H1 (cell line): ENCODE measurements around the gene GRID2. TPM values are rescaled to one million over a fixed set of nuclear protein-coding genes. Genes with fewer than 3 reads are reported as not detected.

Experiments used
- CTCF ChIA-PET: fragments of 300-600 bp; sonication (Branson Sonifier 250); formaldehyde crosslinking; loops from one replicate; lab custom pipeline; 2021; ENCODE audit not compliant: partially characterized antibody; lab: Charles Lee
- POLR2A ChIA-PET: fragments of 300-600 bp; sonication (Branson Sonifier 250); formaldehyde crosslinking; loops from one replicate; lab custom pipeline; 2021; ENCODE audit warnings: inconsistent platforms; ENCODE audit not compliant: partially characterized antibody; lab: Charles Lee
- DNase-seq, 2 experiments: peaks; one replicate each; pipeline versions ENCODE4 v3.0.0 to v3.0.0-alpha.2; 2010 to 2022; ENCODE audit warnings: low spot score in 2 of 2, low read depth in 1 of 2, mixed read lengths in 1 of 2
- FAIRE-seq: peaks from 2 replicates; lab custom pipeline; 2011; peaks lifted over from hg19 to GRCh38; lab: Jason Lieb, UNC
- H2AFZ ChIP-seq: 2 replicates; pipeline ENCODE4 v1.8.1; 2012; ENCODE audit warnings: low read length, inconsistent platforms
- H2AK5ac ChIP-seq: 2 replicates; pipeline ENCODE4 v1.6.1; 2013; ENCODE audit warnings: low read depth, low read length
- H2BK120ac ChIP-seq: replicated peaks from 2 replicates; pipeline ENCODE3; 2013; ENCODE audit warnings: low read depth, low read length, inconsistent platforms
- H2BK12ac ChIP-seq: 2 replicates; pipeline ENCODE4 v1.6.1; 2013; ENCODE audit warnings: low read depth, low read length
- H2BK15ac ChIP-seq: 2 replicates; pipeline ENCODE4 v1.6.1; 2013; ENCODE audit warnings: low read length
- H2BK20ac ChIP-seq: 2 replicates; pipeline ENCODE4 v1.6.1; 2013; ENCODE audit warnings: low read length
- H2BK5ac ChIP-seq: 2 replicates; pipeline ENCODE4 v1.6.1; 2013; ENCODE audit warnings: low read depth, low read length
- H3K14ac ChIP-seq: 2 replicates; pipeline ENCODE4 v1.6.1; 2013; ENCODE audit warnings: inconsistent platforms; ENCODE audit not compliant: insufficient read length
- H3K18ac ChIP-seq: 2 replicates; pipeline ENCODE4 v1.6.1; 2013; ENCODE audit warnings: low read length; ENCODE audit errors: extremely low read depth
- H3K23ac ChIP-seq: 2 replicates; pipeline ENCODE4 v1.6.1; 2013; ENCODE audit warnings: inconsistent platforms; ENCODE audit not compliant: insufficient read length
- H3K23me2 ChIP-seq: 2 replicates; pipeline ENCODE4 v1.6.1; 2013; ENCODE audit warnings: low read depth, low read length
- H3K27ac ChIP-seq: 2 replicates; pipeline ENCODE4 v1.6.1; 2011; ENCODE audit warnings: low read depth, low read length, inconsistent platforms
- H3K27me3 ChIP-seq, 4 experiments: replicated peaks in 1 of 4; 1 replicate in 1 of 4; 2 replicates in 3 of 4; pipeline versions ENCODE4 v1.6.1 to v1.8.1; 2011 to 2013; ENCODE audit warnings: low read length in 3 of 4, mild to moderate bottlenecking in 3 of 4, inconsistent platforms in 2 of 4, mixed read lengths in 2 of 4, moderate library complexity in 1 of 4; ENCODE audit not compliant: control insufficient read depth in 3 of 4, insufficient read depth in 3 of 4; ENCODE audit errors: extremely low read depth in 1 of 4
- H3K36me3 ChIP-seq, 4 experiments: 2 replicates each; pipeline versions ENCODE4 v1.6.1 to v1.8.1; 2011 to 2013; ENCODE audit warnings: mild to moderate bottlenecking in 4 of 4, low read length in 3 of 4, moderate library complexity in 2 of 4, control low read depth in 1 of 4, inconsistent platforms in 1 of 4; ENCODE audit not compliant: insufficient read depth in 4 of 4, control insufficient read depth in 2 of 4
- H3K4ac ChIP-seq: replicated peaks from 2 replicates; pipeline ENCODE3; 2013; ENCODE audit warnings: low read length, low read depth, mixed read lengths, inconsistent platforms; ENCODE audit not compliant: insufficient read length
- H3K4me1 ChIP-seq, 4 experiments: replicated peaks in 1 of 4; 1 replicate in 1 of 4; 2 replicates in 3 of 4; pipeline versions ENCODE4 v1.6.1 to v1.8.1; 2011 to 2013; ENCODE audit warnings: low read length in 3 of 4, inconsistent platforms in 2 of 4, mixed read lengths in 1 of 4; ENCODE audit not compliant: insufficient read depth in 4 of 4, control insufficient read depth in 3 of 4
- H3K4me2 ChIP-seq, 2 experiments: 2 replicates each; pipeline versions ENCODE4 v1.6.1 to v1.8.1; 2011 to 2013; ENCODE audit warnings: low read depth in 2 of 2, low read length in 2 of 2, control low read depth in 1 of 2, inconsistent platforms in 1 of 2, mild to moderate bottlenecking in 1 of 2; ENCODE audit not compliant: insufficient read depth in 1 of 2
- H3K4me3 ChIP-seq, 4 experiments: fragments of 200-600, 300-600 bp in 1 of 4; sonication (generic), shearing (Covaris generic), sonication (Bioruptor Twin) in 1 of 4; 2 replicates each; pipeline versions ENCODE4 v1.5.1 to v1.8.1; 2011 to 2016; ENCODE audit warnings: low read length in 4 of 4, low read depth in 3 of 4, control low read depth in 2 of 4, inconsistent platforms in 2 of 4, mild to moderate bottlenecking in 2 of 4, mixed read lengths in 1 of 4, moderate library complexity in 1 of 4; ENCODE audit not compliant: insufficient read depth in 2 of 4; ENCODE audit errors: extremely low read depth in 1 of 4
- H3K56ac ChIP-seq: replicated peaks from 2 replicates; pipeline ENCODE3; 2013; ENCODE audit warnings: low read depth, mild to moderate bottlenecking, mixed read lengths, low read length, inconsistent platforms; ENCODE audit not compliant: insufficient read length
- H3K79me1 ChIP-seq: 2 replicates; pipeline ENCODE4 v1.6.1; 2013; ENCODE audit warnings: low read depth, low read length, control low read depth
- H3K79me2 ChIP-seq, 2 experiments: 2 replicates each; pipeline versions ENCODE4 v1.6.1 to v1.8.1; 2012 to 2013; ENCODE audit warnings: low read length in 2 of 2, mild to moderate bottlenecking in 2 of 2, inconsistent platforms in 1 of 2; ENCODE audit not compliant: insufficient read depth in 2 of 2, control insufficient read depth in 1 of 2
- H3K9ac ChIP-seq, 4 experiments: replicated peaks in 1 of 4; 1 replicate in 1 of 4; 2 replicates in 3 of 4; pipeline versions ENCODE4 v1.6.1 to v1.8.1; 2011 to 2013; ENCODE audit warnings: low read depth in 3 of 4, low read length in 3 of 4, control low read depth in 2 of 4, mild to moderate bottlenecking in 2 of 4, moderate library complexity in 2 of 4, inconsistent platforms in 1 of 4; ENCODE audit errors: extremely low read depth in 1 of 4
- H3K9me3 ChIP-seq, 2 experiments: 2 replicates each; pipeline versions ENCODE4 v1.6.1 to v1.8.1; 2012 to 2013; ENCODE audit warnings: mild to moderate bottlenecking in 2 of 2, moderate library complexity in 2 of 2, control low read depth in 1 of 2, inconsistent platforms in 1 of 2, low read depth in 1 of 2, low read length in 1 of 2, mixed read lengths in 1 of 2; ENCODE audit not compliant: insufficient read depth in 2 of 2
- H4K20me1 ChIP-seq, 2 experiments: replicated peaks in 1 of 2; 2 replicates each; pipeline versions ENCODE3 to v1.8.1; 2011 to 2013; ENCODE audit warnings: inconsistent platforms in 2 of 2, low read length in 2 of 2, mild to moderate bottlenecking in 1 of 2; ENCODE audit not compliant: insufficient read depth in 2 of 2, control insufficient read depth in 1 of 2
- H4K5ac ChIP-seq: 2 replicates; pipeline ENCODE4 v1.6.1; 2013; ENCODE audit warnings: low read length, low read depth, mixed read lengths, inconsistent platforms; ENCODE audit not compliant: insufficient read length
- H4K8ac ChIP-seq: 2 replicates; pipeline ENCODE4 v1.8.0; 2013; ENCODE audit warnings: mild to moderate bottlenecking, moderate library complexity, low read length, inconsistent platforms; ENCODE audit not compliant: insufficient read depth; ENCODE audit errors: extremely low read depth
- H4K91ac ChIP-seq: replicated peaks from 2 replicates; pipeline ENCODE3; 2013; ENCODE audit warnings: low read length, mixed read lengths, inconsistent platforms; ENCODE audit not compliant: insufficient read length
- CHD2 ChIP-seq: IDR thresholded peaks from 2 replicates; pipeline ENCODE4 v1.6.1; 2012; ENCODE audit warnings: low read length, improper control_type of control experiment
- EZH2 ChIP-seq: fragments of 200-600 bp; sonication (generic); IDR thresholded peaks from 2 replicates; pipeline ENCODE4 v1.7.1; 2012; ENCODE audit warnings: low read depth, mild to moderate bottlenecking, moderate library complexity, low read length, inconsistent platforms; ENCODE audit not compliant: severe bottlenecking
- FOSL1 ChIP-seq: IDR thresholded peaks from 2 replicates; pipeline ENCODE4 v1.6.1; 2011; ENCODE audit warnings: mild to moderate bottlenecking, low read depth, low read length, moderate library complexity; ENCODE audit not compliant: insufficient read depth
- GTF2F1 ChIP-seq: IDR thresholded peaks from 2 replicates; pipeline ENCODE4 v1.6.1; 2012; ENCODE audit warnings: low read depth, low read length, improper control_type of control experiment, borderline replicate concordance
- HDAC2 ChIP-seq, 2 experiments: fragments of 300-600 bp in 1 of 2; sonication (generic) in 1 of 2; IDR thresholded peaks; 2 replicates each; pipeline ENCODE4 v1.6.1; 2011 to 2012; ENCODE audit warnings: low read depth in 2 of 2, low read length in 2 of 2, mild to moderate bottlenecking in 2 of 2, moderate library complexity in 2 of 2, borderline replicate concordance in 1 of 2, inconsistent platforms in 1 of 2
- KDM1A ChIP-seq: fragments of 200-600, 300-600 bp; sonication (generic); IDR thresholded peaks from 2 replicates; pipeline ENCODE4 v1.7.1; 2016; ENCODE audit warnings: mild to moderate bottlenecking, low read length, borderline replicate concordance
- KDM5A ChIP-seq: fragments of 200-600 bp; IDR thresholded peaks from 2 replicates; pipeline ENCODE4 v1.7.1; 2012; ENCODE audit warnings: mild to moderate bottlenecking, low read length, inconsistent platforms, mixed read lengths
- PHF8 ChIP-seq: fragments of 200-600 bp; sonication (generic); conservative IDR thresholded peaks from 2 replicates; pipeline ENCODE4 v1.7.1; 2012; ENCODE audit warnings: low read depth, mild to moderate bottlenecking, inconsistent platforms, low read length, moderate library complexity
- POLR2A ChIP-seq, 2 experiments: IDR thresholded peaks; 1 replicate in 1 of 2; 2 replicates in 1 of 2; pipeline ENCODE4 v1.6.1; 2011; ENCODE audit warnings: low read depth in 2 of 2, low read length in 2 of 2, mild to moderate bottlenecking in 2 of 2; ENCODE audit errors: control extremely low read depth in 1 of 2
- SAP30 ChIP-seq: fragments of 300-600 bp; sonication (generic); IDR thresholded peaks from 2 replicates; pipeline ENCODE4 v1.7.1; 2012; ENCODE audit warnings: low read length, moderate library complexity, mild to moderate bottlenecking, inconsistent platforms; ENCODE audit not compliant: insufficient read depth, insufficient replicate concordance
- SIRT6 ChIP-seq: IDR thresholded peaks from one replicate; pipeline ENCODE4 v1.7.1; 2012; ENCODE audit warnings: low read length, inconsistent platforms
- SP4 ChIP-seq: IDR thresholded peaks from 2 replicates; pipeline ENCODE4 v1.6.1; 2012; ENCODE audit warnings: low read length, inconsistent platforms
- TAF7 ChIP-seq: optimal IDR thresholded peaks from 2 replicates; pipeline ENCODE3; 2011; ENCODE audit warnings: low read depth, mild to moderate bottlenecking, inconsistent platforms, low read length, moderate library complexity, borderline replicate concordance
- WGBS, 2 experiments: shearing (Covaris generic) in 1 of 2; methylation state at CpG; one replicate each; pipeline versions ENCODE4 v1.1.6 to v1.1.7; 2013 to 2015; ENCODE audit warnings: low lambda C conversion rate in 2 of 2, mixed read lengths in 2 of 2, inconsistent platforms in 1 of 2, low coverage in 1 of 2, missing lambda C conversion rate in 1 of 2; ENCODE audit not compliant: insufficient replicate concordance in 2 of 2, insufficient coverage in 1 of 2, insufficient read length in 1 of 2; ENCODE audit errors: extremely low coverage in 1 of 2, missing lambda C conversion rate in 1 of 2; 5-methylcytosine and 5-hydroxymethylcytosine counted together
- polyA plus RNA-seq, 7 experiments: library from polyadenylated mRNA; depleted of rRNA in 3 of 7; stranded (reverse) in 5 of 7; unstranded in 2 of 7; fragments of >200 nt in 5 of 7; fragments of 200-250 nt in 2 of 7; gene quantifications; 1 replicate in 5 of 7; 2 replicates in 1 of 7; 4 replicates in 1 of 7; pipeline versions ENCODE4 v1.2.1 to v1.2.3, GENCODE V29; 2011 to 2013; ENCODE audit warnings: missing spikeins in 2 of 7, mixed read lengths in 2 of 7
- total RNA-seq: library from RNA; stranded (reverse); fragmentation: NEBNext Ultra II Directional; extraction: Animal tissue kit (Norgen Biotek cat#: 25700); gene quantifications from 2 replicates; pipeline ENCODE4 v1.2.1, GENCODE V29; 2021
- TF ChIP-seq, protein P1 (sequence below): IDR thresholded peaks from 2 replicates; pipeline ENCODE4 v1.6.1; 2011; ENCODE audit warnings: low read length, improper control_type of control experiment

GRID2 gene
- total and polyA plus RNA-seq, 2 of the 8 experiments (the other 6 are each of a cell fraction or from before 2014, with no cell fraction given) = 31.1 to 81.9 TPM

DNA sequence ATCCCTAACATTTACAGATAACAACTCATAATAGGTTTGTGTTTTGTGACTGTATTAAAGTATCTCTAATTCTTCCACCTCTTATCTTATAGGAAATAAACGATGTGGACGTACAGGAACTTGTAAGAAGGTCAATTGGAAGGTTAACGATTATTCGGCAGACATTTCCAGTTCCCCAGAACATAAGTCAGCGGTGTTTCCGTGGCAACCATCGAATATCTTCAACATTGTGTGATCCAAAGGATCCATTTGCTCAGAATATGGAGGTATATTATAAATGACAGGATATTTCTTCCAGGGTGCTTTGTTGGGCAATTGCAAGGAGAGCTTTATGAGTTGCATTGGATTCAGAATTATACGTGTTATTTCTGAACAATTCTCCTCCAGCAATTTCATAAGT lies 912.9 kb downstream of the GRID2 start:
- no peak overlapping the region for H3K23ac ChIP-seq
- TF ChIP-seq CHD2 (no peak), EZH2 (no peak), HDAC2 (IDR thresholded peaks at IDR 0.05; ENCODE audit: borderline replicate concordance in 1 of 2, low read depth in 2 of 2, low read length in 2 of 2) (no peak), POLR2A (IDR thresholded peaks at IDR 0.05; ENCODE audit: control extremely low read depth in 1 of 2, low read depth in 2 of 2, low read length in 2 of 2) (no peak), KDM1A (no peak), SP4 (no peak), TAF7 (no peak), GTF2F1 (no peak), KDM5A (no peak), FOSL1 (no peak), SAP30 (no peak), PHF8 (no peak), SIRT6 (no peak)
- TF ChIP-seq, protein P1, sequence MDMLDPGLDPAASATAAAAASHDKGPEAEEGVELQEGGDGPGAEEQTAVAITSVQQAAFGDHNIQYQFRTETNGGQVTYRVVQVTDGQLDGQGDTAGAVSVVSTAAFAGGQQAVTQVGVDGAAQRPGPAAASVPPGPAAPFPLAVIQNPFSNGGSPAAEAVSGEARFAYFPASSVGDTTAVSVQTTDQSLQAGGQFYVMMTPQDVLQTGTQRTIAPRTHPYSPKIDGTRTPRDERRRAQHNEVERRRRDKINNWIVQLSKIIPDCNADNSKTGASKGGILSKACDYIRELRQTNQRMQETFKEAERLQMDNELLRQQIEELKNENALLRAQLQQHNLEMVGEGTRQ = no peak

More for the DNA sequence above, 912.9 kb downstream of the GRID2 start:
- FAIRE-seq = no peak
- ChIA-PET CTCF (no interaction called here), POLR2A (no interaction called here)
- DNase-seq = no peak
- no peak overlapping the region for H3K14ac ChIP-seq
- no peak overlapping the region for H3K56ac ChIP-seq
- no peaks in the 10 kb centered on the region for H3K9me3 ChIP-seq
- H3K4me1 ChIP-seq = no peaks in the 10 kb centered on the region
- H2BK120ac ChIP-seq = no peak overlapping the region
- no peak overlapping the region for H2BK20ac ChIP-seq
- no peak overlapping the region for H4K5ac ChIP-seq
- H3K79me1 ChIP-seq = no peaks in the 10 kb centered on the region
- H3K4me2 ChIP-seq = no peak overlapping the region
- no peak overlapping the region for H2AK5ac ChIP-seq
- H4K20me1 ChIP-seq = no peaks in the 10 kb centered on the region
- no peak overlapping the region for H2AFZ ChIP-seq
- H3K36me3 ChIP-seq = peaks cover 0 to 10% (median 2%) of the 10 kb centered on the region in 4 experiments; a peak in 3 of 8 replicates
- H2BK5ac ChIP-seq = no peak overlapping the region
- no peak overlapping the region for H2BK12ac ChIP-seq
- no peak overlapping the region for H4K8ac ChIP-seq
- H3K23me2 ChIP-seq = no peaks in the 10 kb centered on the region
- H3K4ac ChIP-seq = no peak overlapping the region
- 91% methylated on average over 8 of the region's 8 CpGs; no CpG with 5 or more reads in 1 of the 2 experiments for WGBS, 2 experiments
- H3K4me3 ChIP-seq = no peak overlapping the region
- H2BK15ac ChIP-seq = no peak overlapping the region
- H3K18ac ChIP-seq = no peak overlapping the region
- H3K9ac ChIP-seq = no peak overlapping the region
- no peak overlapping the region for H4K91ac ChIP-seq
- H3K27ac ChIP-seq = no peak overlapping the region
- H3K27me3 ChIP-seq = no peaks in the 10 kb centered on the region
- no peaks in the 10 kb centered on the region for H3K79me2 ChIP-seq
